HEK293T (cell line): Measurements from ENCODE around the gene SOX2.

Source experiments
- CTCF ChIA-PET: fragments of 350-600 bp; formaldehyde crosslinking; extraction: SDS; loops from one replicate; lab custom pipeline; 2021; ENCODE audit warnings: antibody characterized with exemption, inconsistent platforms; lab: Yijun Ruan, JAX
- POLR2A ChIA-PET: fragments of 350-600 bp; formaldehyde crosslinking; extraction: SDS; loops from one replicate; lab custom pipeline; 2020; ENCODE audit warnings: antibody characterized with exemption, inconsistent platforms; lab: Yijun Ruan, JAX
- DNase-seq: peaks from one replicate; pipeline ENCODE4 v3.0.0; 2012; ENCODE audit warnings: mixed read lengths; ENCODE audit errors: extremely low spot score
- ARNT ChIP-seq: fragments of 450-650 bp; IDR thresholded peaks from 2 replicates; pipeline ENCODE4 v1.6.1; 2017; ENCODE audit warnings: mild to moderate bottlenecking
- BHLHE40 ChIP-seq: fragments of 450-650 bp; IDR thresholded peaks from 2 replicates; pipeline ENCODE4 v1.6.1; 2016; ENCODE audit warnings: mild to moderate bottlenecking, moderate library complexity, borderline replicate concordance
- CTBP1 ChIP-seq: fragments of 450-650 bp; IDR thresholded peaks from 2 replicates; pipeline ENCODE4 v1.6.1; 2016; ENCODE audit warnings: borderline replicate concordance
- ELF4 ChIP-seq: fragments of 450-650 bp; IDR thresholded peaks from 2 replicates; pipeline ENCODE4 v1.6.1; 2017; ENCODE audit warnings: antibody characterized with exemption
- FOXA1 ChIP-seq: fragments of 450-650 bp; IDR thresholded peaks from 2 replicates; pipeline ENCODE4 v1.6.1; 2016; ENCODE audit warnings: mild to moderate bottlenecking
- FOXK2 ChIP-seq: fragments of 450-650 bp; IDR thresholded peaks from 2 replicates; pipeline ENCODE4 v1.6.1; 2016; ENCODE audit warnings: mild to moderate bottlenecking
- FOXM1 ChIP-seq: fragments of 450-650 bp; IDR thresholded peaks from 2 replicates; pipeline ENCODE4 v1.6.1; 2017; ENCODE audit warnings: mild to moderate bottlenecking, borderline replicate concordance
- HDGF ChIP-seq: fragments of 450-650 bp; IDR thresholded peaks from 2 replicates; pipeline ENCODE4 v1.6.1; 2017; ENCODE audit warnings: antibody characterized with exemption, borderline replicate concordance
- L3MBTL2 ChIP-seq: fragments of 450-650 bp; conservative IDR thresholded peaks from 2 replicates; pipeline ENCODE4 v1.6.1; 2016; ENCODE audit warnings: mild to moderate bottlenecking
- LEF1 ChIP-seq: fragments of 450-650 bp; IDR thresholded peaks from 2 replicates; pipeline ENCODE4 v1.6.1; 2017; ENCODE audit warnings: mild to moderate bottlenecking, borderline replicate concordance
- NFRKB ChIP-seq: fragments of 450-650 bp; IDR thresholded peaks from 2 replicates; pipeline ENCODE4 v1.6.1; 2016; ENCODE audit warnings: mild to moderate bottlenecking, moderate library complexity
- SP1 ChIP-seq: fragments of 450-650 bp; IDR thresholded peaks from 2 replicates; pipeline ENCODE4 v1.6.1; 2017
- SUZ12 ChIP-seq: fragments of 450-650 bp; IDR thresholded peaks from 2 replicates; pipeline ENCODE4 v1.6.1; 2016; ENCODE audit warnings: mild to moderate bottlenecking
- TARDBP ChIP-seq: fragments of 450-650 bp; IDR thresholded peaks from 2 replicates; pipeline ENCODE4 v1.6.1; 2016
- ZNF384 ChIP-seq: fragments of 450-650 bp; IDR thresholded peaks from 2 replicates; pipeline ENCODE4 v1.6.1; 2016
- TF ChIP-seq, protein P1 (sequence below): fragments of 450-650 bp; IDR thresholded peaks from 2 replicates; pipeline ENCODE4 v1.6.1; 2016

SOX2 gene

GRCh38 chr3:181713280-181713647, 1.5 kb downstream of the SOX2 start:
- CTCF ChIA-PET: no interaction called here
- no peak for DNase-seq
- POLR2A ChIA-PET: interaction anchor here (0.8 kb wide), 1 partner anchor 392 kb away, joined by 3 read pairs; no protein-coding TSS in a partner anchor

GRCh38 chr3:181713676-181714612, 2.2 kb downstream of the SOX2 start:
- POLR2A ChIA-PET: interaction anchor here (0.8 kb wide), 1 partner anchor 391 kb away, joined by 3 read pairs; no protein-coding TSS in a partner anchor
- no peak for TF ChIP-seq NFRKB
- no peak for TF ChIP-seq ZNF384
- no peak for TF ChIP-seq CTBP1
- TF ChIP-seq ARNT: no peak
- no peak for TF ChIP-seq FOXM1
- no peak for TF ChIP-seq L3MBTL2
- DNase-seq: no peak
- CTCF ChIA-PET: no interaction called here

More at GRCh38 chr3:181713280-181713647, 1.5 kb downstream of the SOX2 start:
- TF ChIP-seq CTBP1 (no peak), TARDBP (no peak), ARNT (no peak), BHLHE40 (no peak), SP1 (no peak), FOXA1 (no peak), NFRKB (no peak), FOXK2 (no peak), FOXM1 (no peak), ELF4 (no peak), LEF1 (no peak), HDGF (no peak), L3MBTL2 (no peak), ZNF384 (no peak), SUZ12 (no peak)
- TF ChIP-seq, protein P1, sequence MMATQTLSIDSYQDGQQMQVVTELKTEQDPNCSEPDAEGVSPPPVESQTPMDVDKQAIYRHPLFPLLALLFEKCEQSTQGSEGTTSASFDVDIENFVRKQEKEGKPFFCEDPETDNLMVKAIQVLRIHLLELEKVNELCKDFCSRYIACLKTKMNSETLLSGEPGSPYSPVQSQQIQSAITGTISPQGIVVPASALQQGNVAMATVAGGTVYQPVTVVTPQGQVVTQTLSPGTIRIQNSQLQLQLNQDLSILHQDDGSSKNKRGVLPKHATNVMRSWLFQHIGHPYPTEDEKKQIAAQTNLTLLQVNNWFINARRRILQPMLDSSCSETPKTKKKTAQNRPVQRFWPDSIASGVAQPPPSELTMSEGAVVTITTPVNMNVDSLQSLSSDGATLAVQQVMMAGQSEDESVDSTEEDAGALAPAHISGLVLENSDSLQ: no peak

DNA sequence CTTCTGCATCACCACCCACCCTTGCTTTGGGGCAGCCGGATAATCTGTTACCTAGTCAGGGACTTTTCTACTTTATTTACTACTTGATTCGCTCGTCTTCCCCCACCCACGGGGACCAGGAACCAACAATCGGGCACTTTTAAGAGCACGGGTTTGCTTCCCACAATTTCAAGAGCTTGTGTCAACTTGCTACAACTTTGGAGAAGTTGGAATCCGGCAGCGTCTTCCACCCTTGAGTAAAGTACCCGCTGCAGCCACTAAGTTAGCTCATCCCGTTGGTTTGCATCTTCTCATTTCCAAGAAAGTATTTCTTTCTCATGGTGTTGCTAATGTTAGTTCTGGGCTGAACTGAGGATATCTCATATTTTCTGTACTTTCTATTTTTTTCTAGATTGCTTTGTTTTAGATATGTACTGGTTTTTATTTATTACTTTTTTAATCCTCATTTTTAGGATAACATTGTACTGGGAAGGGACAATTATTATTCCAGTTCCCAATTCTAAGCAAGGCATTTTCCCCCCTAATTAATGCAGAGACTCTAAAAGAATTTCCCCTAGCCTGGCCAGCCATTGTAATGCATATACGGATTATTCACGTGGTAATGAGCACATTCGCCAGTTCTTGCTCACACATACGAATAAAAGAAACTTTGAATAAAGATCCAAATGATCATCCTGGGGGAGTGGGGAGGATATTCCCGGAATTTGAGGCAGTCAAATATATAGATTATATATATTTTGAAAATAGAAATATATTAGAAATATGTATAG, 4.0 kb downstream of the SOX2 start:
- DNase-seq: no peak
- ChIA-PET POLR2A (no interaction called here), CTCF (no interaction called here)
- TF ChIP-seq SP1: no peak
- no peak for TF ChIP-seq L3MBTL2
- TF ChIP-seq FOXA1: no peak
- TF ChIP-seq BHLHE40: no peak
- no peak for TF ChIP-seq FOXM1
- TF ChIP-seq TARDBP: no peak
- TF ChIP-seq SUZ12: no peak
- TF ChIP-seq LEF1: no peak
- TF ChIP-seq CTBP1: no peak
- no peak for TF ChIP-seq NFRKB

GRCh38 chr3:181716966-181717365, 5.2 kb downstream of the SOX2 start:
- CTCF ChIA-PET: no interaction called here
- no peak for DNase-seq
- POLR2A ChIA-PET: no interaction called here
- no peak for TF ChIP-seq LEF1
- TF ChIP-seq ZNF384: no peak
- TF ChIP-seq, protein P1: no peak
- no peak for TF ChIP-seq L3MBTL2
- TF ChIP-seq HDGF: no peak
- TF ChIP-seq FOXM1: no peak
- no peak for TF ChIP-seq TARDBP
- no peak for TF ChIP-seq NFRKB
- no peak for TF ChIP-seq FOXA1
- no peak for TF ChIP-seq ARNT
- no peak for TF ChIP-seq ELF4
- no peak for TF ChIP-seq CTBP1
- no peak for TF ChIP-seq FOXK2

DNA sequence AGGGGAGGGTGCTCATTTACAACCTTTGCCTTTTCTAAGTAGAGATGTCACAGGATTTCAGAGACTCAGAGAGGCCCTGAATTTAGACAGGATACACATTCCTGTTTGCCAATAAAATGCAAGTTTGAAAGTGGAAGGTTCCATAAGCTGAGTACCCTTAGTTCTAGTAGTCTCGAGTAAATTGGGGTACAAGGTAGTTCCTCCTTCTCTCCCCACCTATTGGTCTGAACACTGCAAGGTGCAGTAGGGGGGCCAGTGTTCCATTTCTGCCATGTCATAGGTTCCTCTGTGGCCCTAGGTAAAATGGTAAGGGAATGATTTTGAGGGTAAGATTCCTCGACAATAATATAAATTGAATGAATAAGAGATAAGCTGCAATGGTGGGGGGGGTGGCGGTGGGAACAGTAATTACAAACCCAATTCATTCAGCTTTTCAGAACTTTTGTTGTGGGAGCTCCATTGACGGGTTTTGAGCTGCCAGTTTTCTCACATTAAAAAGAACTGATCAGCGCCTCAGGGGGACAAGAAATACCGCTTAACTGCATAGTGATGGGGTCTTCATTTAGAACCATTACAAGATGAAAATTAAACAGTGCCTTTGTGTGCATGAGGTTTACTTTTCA, 5.9 kb downstream of the SOX2 start:
- CTCF ChIA-PET: interaction anchor here (0.6 to 0.7 kb wide), 3 partner anchors 391 to 440 kb away, joined by 3 read pairs; no protein-coding TSS in a partner anchor
- no peak for DNase-seq
- TF ChIP-seq FOXK2 (no peak), NFRKB (no peak)
- POLR2A ChIA-PET: no interaction called here

DNA sequence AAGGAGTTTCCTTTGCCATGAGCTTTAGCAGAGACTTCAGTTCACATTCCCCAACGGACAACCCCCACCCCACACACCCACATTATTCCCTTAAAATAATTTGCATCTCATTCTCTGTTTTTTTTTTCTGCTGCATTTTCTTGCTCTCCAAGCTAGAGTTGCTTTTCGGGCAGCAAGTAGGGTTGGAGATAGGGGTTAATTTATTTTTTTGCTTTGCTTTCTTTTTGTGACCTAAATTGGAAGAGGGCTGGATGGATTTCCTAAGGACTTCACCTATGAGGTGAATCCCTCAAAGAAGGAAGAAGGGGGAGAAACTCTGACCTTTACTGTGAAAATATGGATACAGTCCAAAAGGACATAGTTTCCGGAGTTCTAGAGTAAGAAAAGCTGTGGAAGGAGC, 6.6 kb downstream of the SOX2 start:
- ChIA-PET POLR2A (no interaction called here), CTCF (interaction anchor here (0.6 to 0.7 kb wide), 2 partner anchors 391 to 394 kb away, joined by 3 read pairs; no protein-coding TSS in a partner anchor)
- no peak for DNase-seq
- TF ChIP-seq ARNT: no peak
